ENCODE measurements around the gene AAGAB.
"Not testable (repeated sequence)": the region's sequence is repeated elsewhere in the genome, so short reads cannot be mapped to it uniquely, and the experiment has no call there.

AAGAB gene

GRCh38 chr15:67254238-67255175 lies at the start of gene AAGAB, which contains the start of gene IQCH:
TSS of gene AAGAB (minus strand) at chr15:67254661. CDS start at chr15:67254631, 30 bp downstream.
TSS of gene IQCH (plus strand) at chr15:67254786. CDS start at chr15:67254897, 111 bp downstream.
- no peak for FAIRE-seq

- FAIRE-seq: no peak
These were observed 49.3 kb upstream of the AAGAB start for GRCh38 chr15:67303490-67304363.

GRCh38 chr15:67300266-67301025 lies 46.0 kb upstream of the AAGAB start:
- no peak for FAIRE-seq

GRCh38 chr15:67296684-67297083 lies 42.2 kb upstream of the AAGAB start:
- FAIRE-seq: no peak

GRCh38 chr15:67296188-67296587 lies 41.7 kb upstream of the AAGAB start:
- no peak for FAIRE-seq

DNA sequence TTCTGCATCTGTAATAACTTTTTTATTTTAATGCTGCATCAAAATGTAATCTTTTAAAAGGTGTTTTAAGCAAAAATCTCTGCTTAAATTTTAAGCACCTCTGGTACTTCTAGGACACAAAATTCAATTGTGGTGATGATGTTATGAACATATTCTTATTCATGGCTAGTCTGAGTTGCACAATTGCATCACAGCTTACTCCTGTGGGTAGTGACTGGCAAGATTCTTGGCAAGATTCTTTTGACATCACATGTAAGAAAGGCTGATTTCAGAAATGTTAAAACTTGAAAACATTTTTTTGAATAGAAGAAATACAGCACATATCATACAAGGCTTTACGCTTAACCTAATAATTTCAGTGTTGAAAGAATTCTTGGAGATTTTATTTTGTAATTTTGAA lies 35.9 kb upstream of the AAGAB start:
- no peak for FAIRE-seq

DNA sequence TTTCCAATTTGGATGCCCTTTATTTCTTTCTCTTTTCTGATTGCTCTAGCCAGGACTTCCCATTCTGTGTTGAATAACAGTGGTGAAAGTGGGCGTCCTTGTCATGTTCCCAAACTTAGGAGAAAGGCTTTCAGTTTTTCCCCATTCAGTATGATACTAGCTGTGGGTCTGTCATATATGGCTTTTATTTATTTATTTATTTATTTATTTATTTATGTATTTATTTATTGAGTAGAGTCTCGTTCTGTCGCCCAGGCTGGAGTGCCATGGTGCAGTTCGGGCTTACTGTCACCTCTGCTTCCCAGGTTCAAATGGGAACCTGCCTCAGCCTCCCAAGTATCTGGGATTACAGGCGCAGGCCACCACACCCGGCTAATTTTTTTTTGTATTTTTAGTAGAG lies 31.9 kb upstream of the AAGAB start:
- not testable (repeated sequence) for FAIRE-seq

GRCh38 chr15:67285625-67286024 lies 31.2 kb upstream of the AAGAB start:
- FAIRE-seq: not testable (repeated sequence)

GRCh38 chr15:67281714-67282113 lies 27.3 kb upstream of the AAGAB start:
- no peak for FAIRE-seq

DNA sequence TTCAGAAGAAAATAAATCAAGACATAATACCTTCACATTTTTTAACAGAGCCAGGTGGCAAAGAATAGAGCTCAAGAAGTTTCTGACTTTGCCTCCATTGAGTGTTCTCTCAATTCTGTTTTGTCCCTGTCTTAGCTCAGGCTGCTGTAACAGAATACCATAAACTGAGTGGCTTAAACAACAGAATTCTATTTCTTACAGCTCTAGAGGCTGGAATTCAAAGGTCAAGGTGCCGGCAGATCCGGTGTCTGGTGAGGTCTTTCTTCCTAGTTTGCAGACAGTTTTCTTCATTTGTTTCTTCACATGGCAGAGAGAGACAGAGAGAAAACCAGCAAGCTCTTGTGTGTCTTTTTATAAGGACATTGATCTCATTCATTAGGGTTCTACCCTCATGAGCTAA lies 25.8 kb upstream of the AAGAB start:
- FAIRE-seq: no peak

- no peak for FAIRE-seq
These were observed 22.2 kb upstream of the AAGAB start for GRCh38 chr15:67276666-67277065.

GRCh38 chr15:67274236-67274635 lies 19.8 kb upstream of the AAGAB start:
- no peak for FAIRE-seq

- FAIRE-seq: no peak
These were observed 13.8 kb upstream of the AAGAB start for GRCh38 chr15:67267951-67268941.

DNA sequence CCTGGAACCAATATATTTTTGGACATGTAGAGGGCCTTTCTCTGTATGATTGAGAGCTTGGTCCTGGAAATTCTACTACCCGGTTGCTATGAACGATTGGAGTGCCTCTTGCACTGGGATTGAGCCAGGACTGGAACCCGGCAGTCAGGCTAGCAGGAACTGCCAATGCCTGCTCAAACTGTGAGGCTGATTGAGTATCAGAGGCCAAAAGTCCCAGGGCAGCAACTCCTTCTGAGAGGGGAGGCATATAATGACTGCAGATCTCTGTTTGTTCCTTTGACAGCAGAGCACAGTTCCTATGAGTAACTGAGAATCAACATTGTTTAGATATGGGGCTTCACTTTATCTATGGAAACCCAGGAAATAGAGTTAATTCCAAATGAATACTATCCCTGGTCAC lies 13.0 kb upstream of the AAGAB start:
- no peak for FAIRE-seq

DNA sequence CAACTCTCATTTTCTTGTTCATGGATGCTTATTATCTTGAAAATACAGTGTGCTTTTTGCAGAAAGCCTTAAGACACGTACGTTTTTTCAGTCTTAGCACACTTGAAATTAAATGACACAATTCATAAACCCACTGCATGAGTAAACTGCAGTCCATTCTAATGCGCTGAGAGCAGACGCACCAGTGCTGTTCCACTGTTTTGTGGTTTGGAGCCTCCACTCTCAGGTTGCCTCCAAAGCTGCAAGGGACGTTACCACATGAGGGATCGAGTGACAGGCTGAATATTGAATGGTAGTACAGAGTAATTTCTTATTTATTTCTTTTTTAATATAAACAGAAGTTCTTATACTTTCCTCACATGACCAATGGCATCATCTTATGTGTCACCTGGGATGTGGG lies 12.4 kb upstream of the AAGAB start:
- no peak for FAIRE-seq

- FAIRE-seq: no peak
These were observed 5.3 kb upstream of the AAGAB start for GRCh38 chr15:67259806-67260205.

DNA sequence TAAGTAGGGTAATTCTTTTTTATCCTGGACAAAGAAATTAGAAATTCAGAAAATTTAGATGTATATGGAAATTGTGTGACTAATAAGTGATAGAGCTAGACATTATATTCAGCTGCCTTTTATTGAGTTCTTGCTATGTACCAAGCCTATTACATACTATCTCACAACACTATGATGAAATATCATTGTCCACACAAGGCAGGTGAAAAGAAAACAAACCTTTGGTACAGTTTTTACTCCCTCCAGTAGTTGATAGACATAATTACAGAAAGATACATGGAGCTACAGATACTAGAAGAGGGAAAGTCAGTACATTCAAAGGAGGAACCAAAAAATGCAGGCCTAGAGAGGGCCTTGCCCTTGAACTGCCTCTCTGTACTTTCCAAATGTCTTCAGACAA lies 4.9 kb upstream of the AAGAB start:
- no peak for FAIRE-seq

GRCh38 chr15:67258412-67258811 lies 4.0 kb upstream of the AAGAB start:
- not testable (repeated sequence) for FAIRE-seq

GRCh38 chr15:67256051-67256450 lies 1.6 kb upstream of the AAGAB start:
- no peak for FAIRE-seq

GRCh38 chr15:67253549-67254237 lies 768 bp downstream of the AAGAB start:
- no peak for FAIRE-seq

DNA sequence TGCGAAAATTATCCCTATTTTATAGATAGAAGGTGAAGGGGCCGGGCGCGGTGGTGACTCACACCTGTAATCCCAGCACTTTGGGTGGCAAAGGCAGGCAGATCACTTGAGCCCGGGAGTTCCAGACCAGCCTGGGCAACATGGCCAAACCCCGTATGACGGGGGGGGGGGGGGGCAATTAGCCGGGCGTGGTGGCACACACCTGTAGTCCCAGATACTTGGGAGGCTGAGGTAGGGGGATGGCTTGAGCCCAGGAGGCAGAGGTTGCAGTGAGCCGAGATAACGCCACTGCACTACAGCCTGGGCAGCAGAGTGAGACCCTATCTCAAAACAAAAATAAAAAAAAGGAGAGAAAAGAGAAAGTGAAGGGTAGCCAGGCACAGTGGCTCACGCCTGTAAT lies 1.4 kb downstream of the AAGAB start:
- no peak for FAIRE-seq
